Osteoblast (primary cell): ENCODE data around the gene AZIN2. TPM values are rescaled to one million over a fixed set of nuclear protein-coding genes. Genes with fewer than 3 reads are reported as not detected.

Experiments
- DNase-seq: peaks from one replicate; pipeline ENCODE4 v3.0.0; 2011; ENCODE audit warnings: low spot score, mixed read lengths; ENCODE audit not compliant: insufficient read length; ENCODE audit errors: missing footprints
- H2AFZ ChIP-seq: 2 replicates; pipeline ENCODE4 v1.6.0; 2011; ENCODE audit warnings: mild to moderate bottlenecking, low read length
- H3K27ac ChIP-seq: 2 replicates; pipeline ENCODE4 v1.5.1; 2011; ENCODE audit warnings: mild to moderate bottlenecking, low read depth, low read length, moderate library complexity
- H3K27me3 ChIP-seq: 2 replicates; pipeline ENCODE4 v1.6.0; 2012; ENCODE audit warnings: mild to moderate bottlenecking, control low read depth, inconsistent platforms, low read length, moderate library complexity; ENCODE audit not compliant: insufficient read depth
- H3K36me3 ChIP-seq: 2 replicates; pipeline ENCODE4 v1.5.1; 2011; ENCODE audit warnings: mild to moderate bottlenecking, low read length, control low read depth, moderate library complexity; ENCODE audit not compliant: insufficient read depth
- H3K4me1 ChIP-seq: 2 replicates; pipeline ENCODE4 v1.5.1; 2011; ENCODE audit warnings: mild to moderate bottlenecking, low read length, control low read depth, moderate library complexity; ENCODE audit not compliant: insufficient read depth
- H3K4me2 ChIP-seq: 2 replicates; pipeline ENCODE4 v1.6.0; 2011; ENCODE audit warnings: mild to moderate bottlenecking, low read length; ENCODE audit not compliant: insufficient read depth
- H3K4me3 ChIP-seq: fragments of 200-600 bp; sonication (generic); 3 replicates; pipeline ENCODE4 v1.5.1; 2012; ENCODE audit warnings: mild to moderate bottlenecking, low read length, inconsistent platforms; ENCODE audit not compliant: insufficient read depth
- H3K79me2 ChIP-seq: 2 replicates; pipeline ENCODE4 v1.6.0; 2012; ENCODE audit warnings: mild to moderate bottlenecking, low read length, control low read depth, inconsistent platforms; ENCODE audit not compliant: insufficient read depth
- H3K9me3 ChIP-seq: 2 replicates; pipeline ENCODE4 v1.5.1; 2011; ENCODE audit warnings: low read depth, low read length, control low read depth
- H4K20me1 ChIP-seq: 2 replicates; pipeline ENCODE4 v1.6.0; 2012; ENCODE audit warnings: mild to moderate bottlenecking, low read length, control low read depth; ENCODE audit not compliant: insufficient read depth
- total RNA-seq: library from RNA; depleted of rRNA; stranded (reverse); fragments of >200 nt; gene quantifications from 2 replicates; pipeline ENCODE4 v1.2.3, GENCODE V29; 2012
- TF ChIP-seq, protein P1 (sequence below): IDR thresholded peaks from 2 replicates; pipeline ENCODE4 v1.5.1; 2011; ENCODE audit warnings: mild to moderate bottlenecking, low read depth, low read length, moderate library complexity; ENCODE audit errors: extremely low read depth

The AZIN2 gene
- total RNA-seq, 1 donor: 18.8 TPM

DNA sequence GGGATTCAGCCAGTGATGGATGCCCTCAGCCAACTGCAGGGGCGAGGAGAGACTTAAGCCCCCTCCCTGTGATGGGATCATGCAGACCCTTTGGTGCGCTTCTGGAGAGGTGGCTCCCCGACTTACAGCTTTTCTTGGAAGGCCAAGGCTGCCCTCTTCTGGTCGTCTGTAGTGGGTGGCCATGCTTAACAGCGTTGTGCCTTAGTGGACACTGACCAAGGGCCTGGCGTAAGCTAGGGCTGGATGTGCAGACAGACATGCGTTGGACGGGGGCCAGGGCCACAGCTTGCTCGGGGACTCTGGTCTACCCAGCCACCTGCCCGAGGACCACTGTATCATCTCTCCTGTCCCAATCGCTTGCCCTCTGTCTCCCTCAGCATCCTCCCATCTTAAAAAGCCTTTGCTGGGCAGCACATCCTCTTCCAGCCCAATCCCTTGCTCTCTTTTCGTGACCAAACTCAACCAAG is 5.5 kb downstream of the AZIN2 start:
- Histone ChIP-seq H4K20me1 (peaks cover 11% of the 10 kb centered on the region), H3K79me2 (no peaks in the 10 kb centered on the region), H3K27ac (no peak overlapping the region), H2AFZ (peak overlapping the region; percentile 60), H3K36me3 (no peaks in the 10 kb centered on the region), H3K4me2 (no peak overlapping the region), H3K4me1 (peaks cover 10% of the 10 kb centered on the region), H3K9me3 (no peaks in the 10 kb centered on the region), H3K27me3 (no peaks in the 10 kb centered on the region), H3K4me3 (no peak overlapping the region)
- TF ChIP-seq, protein P1, sequence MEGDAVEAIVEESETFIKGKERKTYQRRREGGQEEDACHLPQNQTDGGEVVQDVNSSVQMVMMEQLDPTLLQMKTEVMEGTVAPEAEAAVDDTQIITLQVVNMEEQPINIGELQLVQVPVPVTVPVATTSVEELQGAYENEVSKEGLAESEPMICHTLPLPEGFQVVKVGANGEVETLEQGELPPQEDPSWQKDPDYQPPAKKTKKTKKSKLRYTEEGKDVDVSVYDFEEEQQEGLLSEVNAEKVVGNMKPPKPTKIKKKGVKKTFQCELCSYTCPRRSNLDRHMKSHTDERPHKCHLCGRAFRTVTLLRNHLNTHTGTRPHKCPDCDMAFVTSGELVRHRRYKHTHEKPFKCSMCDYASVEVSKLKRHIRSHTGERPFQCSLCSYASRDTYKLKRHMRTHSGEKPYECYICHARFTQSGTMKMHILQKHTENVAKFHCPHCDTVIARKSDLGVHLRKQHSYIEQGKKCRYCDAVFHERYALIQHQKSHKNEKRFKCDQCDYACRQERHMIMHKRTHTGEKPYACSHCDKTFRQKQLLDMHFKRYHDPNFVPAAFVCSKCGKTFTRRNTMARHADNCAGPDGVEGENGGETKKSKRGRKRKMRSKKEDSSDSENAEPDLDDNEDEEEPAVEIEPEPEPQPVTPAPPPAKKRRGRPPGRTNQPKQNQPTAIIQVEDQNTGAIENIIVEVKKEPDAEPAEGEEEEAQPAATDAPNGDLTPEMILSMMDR: peak; percentile 84
- DNase-seq: peak; percentile 90

DNA sequence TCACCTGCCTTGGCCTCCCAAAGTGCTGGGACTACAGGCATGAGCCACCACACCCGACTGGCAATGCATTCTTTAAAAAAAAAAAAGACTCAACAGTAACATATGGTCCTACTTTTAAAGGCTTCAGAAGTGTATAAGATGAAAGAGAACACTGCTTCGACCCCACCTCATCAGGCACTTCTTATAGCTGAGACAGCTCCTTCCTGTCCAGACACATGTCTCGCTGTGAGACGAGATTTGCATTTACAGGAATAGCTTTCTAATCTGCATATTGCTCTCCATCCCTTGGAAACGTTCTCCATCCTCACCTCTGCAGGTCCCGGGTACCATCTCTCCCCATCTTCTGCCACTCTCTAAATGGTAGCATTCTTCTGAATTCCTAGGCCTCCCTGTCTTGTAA is 6.7 kb downstream of the AZIN2 start:
- H3K27ac ChIP-seq: no peak overlapping the region
- TF ChIP-seq, protein P1: no peak
- no peak overlapping the region for H3K4me2 ChIP-seq
- H3K4me3 ChIP-seq: no peak overlapping the region
- H3K4me1 ChIP-seq: no peaks in the 10 kb centered on the region
- no peaks in the 10 kb centered on the region for H3K36me3 ChIP-seq
- H2AFZ ChIP-seq: no peak overlapping the region
- no peaks in the 10 kb centered on the region for H3K27me3 ChIP-seq
- H4K20me1 ChIP-seq: peaks cover 10% of the 10 kb centered on the region
- DNase-seq: peak; percentile 60
- no peaks in the 10 kb centered on the region for H3K79me2 ChIP-seq
- no peaks in the 10 kb centered on the region for H3K9me3 ChIP-seq

DNA sequence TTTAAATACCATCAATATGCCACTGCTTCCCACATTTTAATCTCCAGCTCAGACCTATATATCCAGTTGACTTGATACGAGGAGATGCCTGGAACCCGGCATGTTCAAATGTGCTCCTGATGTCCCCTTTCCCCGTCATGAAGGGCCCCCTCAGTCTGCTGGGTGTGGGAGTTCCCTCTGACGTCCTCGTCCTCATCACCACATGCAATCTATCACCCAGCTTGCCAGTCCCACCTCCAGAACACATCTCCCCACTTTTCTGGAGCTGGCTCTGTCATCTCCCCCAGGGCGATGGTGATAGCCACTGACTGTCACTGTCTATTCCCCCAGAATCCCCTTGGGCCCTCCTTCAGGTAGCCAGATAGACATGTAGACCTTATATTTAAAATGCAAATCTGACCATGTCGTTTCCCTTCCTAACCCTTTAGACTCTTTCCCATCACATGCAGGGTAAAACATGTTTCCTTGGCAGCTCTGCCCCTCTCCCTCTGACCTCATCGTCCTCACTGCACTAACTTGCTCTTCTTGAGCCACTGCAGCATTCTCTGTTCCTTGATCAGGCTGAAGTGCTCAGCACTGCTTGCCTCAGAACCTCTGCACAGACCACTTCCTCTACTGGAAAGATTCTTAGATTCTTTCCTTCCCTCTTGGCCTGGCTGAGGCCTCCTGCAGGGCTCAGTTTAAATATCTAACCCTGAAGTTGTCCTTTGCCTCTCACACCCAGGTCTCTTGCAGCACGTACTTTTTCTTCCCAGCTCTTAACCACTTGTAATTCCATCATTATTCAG is 7.4 kb downstream of the AZIN2 start:
- Histone ChIP-seq H3K4me2 (no peak overlapping the region), H3K27me3 (no peaks in the 10 kb centered on the region), H4K20me1 (peaks cover 6% of the 10 kb centered on the region), H3K4me1 (no peaks in the 10 kb centered on the region), H3K27ac (no peak overlapping the region), H3K9me3 (no peaks in the 10 kb centered on the region), H2AFZ (no peak overlapping the region), H3K79me2 (no peaks in the 10 kb centered on the region), H3K36me3 (no peaks in the 10 kb centered on the region), H3K4me3 (no peak overlapping the region)
- peak; percentile 27 for DNase-seq
- TF ChIP-seq, protein P1: no peak

DNA sequence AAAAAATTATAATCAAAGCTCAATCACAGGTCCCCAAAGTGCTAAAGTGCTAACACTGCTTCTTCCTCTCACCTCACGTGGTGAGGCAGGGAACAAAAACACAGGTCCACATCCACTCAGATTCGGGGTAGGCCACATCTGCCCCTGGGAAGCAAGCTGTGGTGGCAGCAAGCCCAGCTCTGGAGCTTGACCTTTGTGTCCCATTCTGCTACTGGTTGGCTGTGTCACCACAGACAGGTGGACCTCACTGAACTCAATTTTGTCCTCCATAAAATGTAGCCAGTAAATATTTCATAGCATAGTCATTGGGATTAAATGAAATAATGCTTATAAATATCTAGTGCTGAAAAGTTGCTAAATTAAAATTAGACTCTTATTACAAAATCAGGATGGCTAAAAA is 8.5 kb downstream of the AZIN2 start:
- H3K4me2 ChIP-seq: no peak overlapping the region
- no peaks in the 10 kb centered on the region for H3K4me1 ChIP-seq
- H3K9me3 ChIP-seq: no peaks in the 10 kb centered on the region
- no peak overlapping the region for H3K27ac ChIP-seq
- H4K20me1 ChIP-seq: peaks cover 6% of the 10 kb centered on the region
- H3K79me2 ChIP-seq: no peaks in the 10 kb centered on the region
- no peaks in the 10 kb centered on the region for H3K36me3 ChIP-seq
- no peak overlapping the region for H3K4me3 ChIP-seq
- no peak overlapping the region for H2AFZ ChIP-seq
- TF ChIP-seq, protein P1: no peak
- H3K27me3 ChIP-seq: no peaks in the 10 kb centered on the region
- peak; percentile 31 for DNase-seq
